NCI-H1694 (cell line): ENCODE data around the gene STARD10.
"Not testable (repeated sequence)": the region's sequence is repeated elsewhere in the genome, so short reads cannot be mapped to it uniquely, and the experiment has no call there.

Source experiments
- DNase-seq: peaks from one replicate; lab custom pipeline; 2025; lab: John Stamatoyannopoulos, UW

STARD10 gene

DNA sequence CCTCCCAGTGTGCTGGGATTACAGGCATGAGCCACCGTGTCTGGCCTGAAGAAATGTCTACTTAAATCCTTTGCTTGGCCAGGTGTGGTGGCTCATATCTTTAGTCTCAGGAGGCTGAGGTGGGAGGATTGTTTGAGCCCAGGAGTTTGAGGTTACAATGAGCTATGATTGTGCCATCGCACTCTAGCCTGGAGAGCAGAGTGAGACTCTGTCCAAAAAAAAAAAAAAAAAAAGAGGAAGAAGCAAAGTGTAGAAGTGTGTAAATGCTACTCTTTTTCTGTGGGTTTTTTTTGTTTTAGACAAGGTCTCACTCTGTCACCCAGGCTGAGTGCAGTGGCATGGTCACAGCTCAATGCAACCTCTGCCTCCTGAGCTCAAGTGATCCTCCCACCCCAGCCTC lies 13.9 kb upstream of the STARD10 start:
- DNase-seq: no peak

DNA sequence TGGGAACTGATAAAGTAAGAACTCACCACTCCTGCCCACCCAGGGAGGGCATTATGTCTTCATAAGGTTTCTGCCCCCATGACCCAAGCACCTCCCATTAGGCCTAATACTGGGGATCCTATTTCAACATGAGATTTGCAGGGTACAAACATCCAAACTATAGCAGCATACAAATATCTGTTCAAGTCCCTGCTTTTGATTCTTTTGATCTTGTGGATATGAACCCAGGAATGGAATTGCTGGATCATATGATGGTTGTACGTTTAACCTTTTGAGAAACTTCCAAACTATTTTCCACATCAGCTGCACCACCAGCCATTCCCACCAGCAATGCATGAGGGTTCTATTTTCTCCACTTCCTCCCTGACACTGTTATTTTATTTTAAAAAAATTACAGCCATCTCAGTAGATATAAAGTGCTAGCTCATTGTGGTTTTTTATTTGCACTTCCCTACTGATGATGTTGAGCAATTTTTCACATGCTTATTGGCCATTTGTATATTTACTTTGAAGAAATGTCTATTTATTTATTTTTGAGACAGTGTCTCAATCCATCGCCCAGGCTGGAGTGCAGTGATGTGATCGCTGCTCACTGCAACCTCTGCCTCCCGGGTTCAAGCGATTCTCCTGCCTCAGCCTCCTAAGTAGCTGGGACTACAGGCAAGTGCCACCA lies 13.3 kb upstream of the STARD10 start:
- DNase-seq: no peak

GRCh38 chr11:72806378-72806777 lies 12.5 kb upstream of the STARD10 start:
- DNase-seq: not testable (repeated sequence)

GRCh38 chr11:72805216-72805615 lies 11.4 kb upstream of the STARD10 start:
- DNase-seq: no peak

DNA sequence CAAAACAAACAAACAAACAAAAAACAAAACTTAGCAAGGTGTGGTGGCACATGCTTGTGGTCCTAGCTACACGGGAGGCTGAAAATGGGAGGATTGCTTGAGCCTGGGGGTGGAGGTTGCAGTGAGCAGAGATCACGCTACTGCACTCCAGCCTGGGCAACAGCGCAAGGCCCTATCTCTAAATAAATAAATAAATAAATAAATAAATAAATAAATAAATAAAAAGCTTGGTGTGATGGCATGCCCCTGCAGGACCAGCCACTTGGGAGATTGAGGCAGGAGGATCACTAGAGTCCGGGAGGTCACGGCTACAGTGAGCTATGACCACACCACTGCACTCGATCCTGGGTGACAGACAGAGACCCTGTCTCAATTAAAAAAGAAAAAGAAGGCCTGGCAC lies 9.0 kb upstream of the STARD10 start:
- no peak for DNase-seq

- DNase-seq: no peak
Observed at GRCh38 chr11:72799441-72799840, 5.6 kb upstream of the STARD10 start.

- no peak for DNase-seq
Observed at GRCh38 chr11:72798361-72798760, 4.5 kb upstream of the STARD10 start.

DNA sequence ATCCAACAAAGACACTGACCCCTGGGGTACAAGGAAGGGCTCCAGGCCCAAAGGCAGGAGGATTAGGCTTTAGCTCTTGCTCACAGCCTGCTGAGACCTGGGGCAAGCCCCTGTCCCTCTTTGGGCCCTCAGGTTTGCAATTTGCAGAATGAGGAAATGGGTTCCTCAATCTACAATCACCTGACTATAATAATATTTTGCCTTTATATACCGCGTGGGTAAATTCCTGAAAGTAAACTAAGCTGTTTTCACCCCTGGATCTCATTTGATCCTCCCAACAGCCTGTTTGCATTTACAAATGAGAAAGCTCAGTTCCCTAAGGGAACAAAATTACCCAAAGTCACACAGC lies 797 bp downstream of the STARD10 start:
- no peak for DNase-seq

DNA sequence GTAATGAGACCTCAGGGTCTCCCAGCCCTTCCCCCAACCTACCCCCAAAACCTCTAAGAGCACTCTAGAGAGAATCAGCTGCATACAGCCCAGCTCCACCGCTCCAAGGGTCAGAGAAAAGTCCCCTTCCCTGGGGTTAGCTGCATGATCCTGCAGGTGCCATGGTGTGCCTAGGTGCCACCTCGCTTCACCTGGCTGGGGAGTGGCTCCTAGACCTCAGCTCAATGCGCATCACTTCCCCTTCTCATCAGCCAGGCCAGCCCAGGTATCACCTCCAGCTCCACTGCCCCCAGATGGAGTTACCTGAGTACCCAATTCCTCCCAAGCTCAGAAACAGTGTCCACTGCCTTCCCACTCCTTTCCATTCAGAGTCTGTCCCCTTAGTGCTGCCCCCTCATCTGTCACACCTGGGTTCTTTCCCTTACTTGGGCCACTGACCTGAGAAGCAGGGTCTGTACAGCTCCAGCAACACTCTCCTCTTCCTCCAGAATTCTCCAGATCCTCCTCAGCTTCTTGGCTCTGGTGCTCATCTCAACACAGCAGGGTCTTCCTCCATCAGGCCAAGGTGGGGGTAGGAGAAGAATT lies 1.3 kb downstream of the STARD10 start:
- no peak for DNase-seq

DNA sequence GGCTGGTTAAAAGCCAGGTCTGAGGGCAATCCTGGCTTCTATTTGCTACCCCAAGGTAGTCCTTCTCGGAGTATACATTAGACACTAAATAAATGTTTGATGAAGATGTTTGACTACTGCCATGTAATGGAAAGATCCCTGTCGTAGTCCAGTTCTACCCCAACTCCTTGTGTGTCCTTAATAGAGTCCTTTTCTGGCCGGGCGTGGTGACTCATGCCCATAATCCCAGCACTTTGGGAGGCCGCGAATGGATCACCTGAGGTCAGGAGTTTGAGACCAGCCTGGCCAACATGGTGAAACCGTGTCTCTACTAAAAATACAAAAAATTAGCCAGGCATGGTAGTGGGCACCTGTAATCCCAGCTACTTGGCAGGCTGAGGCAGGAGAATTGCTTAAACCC lies 2.6 kb downstream of the STARD10 start:
- not testable (repeated sequence) for DNase-seq

DNA sequence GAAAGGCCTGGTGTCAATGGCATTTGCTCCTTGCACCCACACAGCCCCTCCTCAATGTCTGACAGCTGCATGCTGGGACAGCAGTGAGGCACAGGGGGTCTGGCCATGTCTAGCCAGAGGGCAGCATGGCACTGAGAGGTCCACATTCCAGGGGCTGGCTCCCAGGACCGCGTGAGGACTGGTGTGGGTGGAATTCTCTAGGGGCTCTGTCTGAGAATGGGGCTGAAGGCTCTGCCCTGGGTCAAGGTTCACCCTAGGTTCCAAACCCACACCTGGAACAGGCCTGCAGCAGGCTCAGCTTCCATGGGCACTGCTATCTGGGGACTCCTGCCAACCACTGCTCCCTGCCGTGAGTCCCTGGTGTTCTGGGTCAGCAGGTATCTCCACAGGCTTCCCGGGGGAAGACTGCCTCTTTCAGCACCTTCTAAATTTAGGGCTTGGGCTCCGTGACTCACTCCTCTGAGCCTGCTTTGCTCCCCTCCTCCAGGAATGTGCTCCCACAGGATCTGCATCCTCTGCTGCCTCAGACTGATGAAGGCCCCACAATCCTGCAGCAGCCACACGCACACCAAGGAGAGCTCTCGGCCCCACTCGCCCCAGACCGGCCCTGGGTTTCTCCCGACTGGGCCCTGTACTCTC lies 4.2 kb downstream of the STARD10 start:
- DNase-seq: no peak

- no peak for DNase-seq
Observed at GRCh38 chr11:72788241-72788640, 5.6 kb downstream of the STARD10 start.

- DNase-seq: no peak
Observed at GRCh38 chr11:72787216-72788104, 6.4 kb downstream of the STARD10 start.

- no peak for DNase-seq
Observed at GRCh38 chr11:72786305-72787215, 7.3 kb downstream of the STARD10 start.

- DNase-seq: no peak
Observed at GRCh38 chr11:72784662-72785061, 9.2 kb downstream of the STARD10 start.

DNA sequence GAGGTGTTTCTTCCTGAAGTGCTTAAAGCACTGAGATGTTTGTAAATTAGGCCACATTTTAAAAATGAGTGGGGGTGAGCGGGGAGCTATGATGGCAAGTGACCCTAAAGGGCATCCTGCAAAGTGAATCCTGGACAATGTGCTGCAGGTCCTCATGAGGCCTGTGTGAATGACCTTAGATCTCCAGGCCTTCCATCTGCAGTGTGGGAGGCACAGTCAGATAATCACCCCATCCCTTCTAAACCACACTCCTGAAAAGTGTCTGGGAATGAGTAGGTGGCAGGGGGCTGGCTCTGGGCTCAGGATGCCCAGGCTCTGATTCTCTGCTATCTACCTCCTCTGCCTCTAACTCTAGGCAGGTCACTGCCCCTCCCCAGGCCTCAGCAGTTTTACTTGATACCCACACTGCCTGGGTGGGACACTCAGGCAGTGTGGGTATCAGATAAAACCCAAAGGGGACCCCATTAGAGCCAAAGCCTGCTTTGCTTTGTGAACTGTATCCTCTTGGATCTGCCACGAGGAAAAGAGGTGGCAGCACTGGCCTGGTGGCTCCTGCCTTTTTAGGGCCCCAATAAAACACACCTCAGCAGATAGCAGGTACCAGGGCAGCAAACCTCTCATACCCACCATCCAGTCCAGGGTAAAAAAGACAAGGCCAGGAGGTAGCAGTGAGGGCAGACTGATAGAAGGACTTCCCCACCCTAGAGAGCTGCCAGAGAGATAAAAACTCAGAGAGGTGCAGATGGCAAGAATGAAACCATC lies 10.5 kb downstream of the STARD10 start:
- DNase-seq: no peak

DNA sequence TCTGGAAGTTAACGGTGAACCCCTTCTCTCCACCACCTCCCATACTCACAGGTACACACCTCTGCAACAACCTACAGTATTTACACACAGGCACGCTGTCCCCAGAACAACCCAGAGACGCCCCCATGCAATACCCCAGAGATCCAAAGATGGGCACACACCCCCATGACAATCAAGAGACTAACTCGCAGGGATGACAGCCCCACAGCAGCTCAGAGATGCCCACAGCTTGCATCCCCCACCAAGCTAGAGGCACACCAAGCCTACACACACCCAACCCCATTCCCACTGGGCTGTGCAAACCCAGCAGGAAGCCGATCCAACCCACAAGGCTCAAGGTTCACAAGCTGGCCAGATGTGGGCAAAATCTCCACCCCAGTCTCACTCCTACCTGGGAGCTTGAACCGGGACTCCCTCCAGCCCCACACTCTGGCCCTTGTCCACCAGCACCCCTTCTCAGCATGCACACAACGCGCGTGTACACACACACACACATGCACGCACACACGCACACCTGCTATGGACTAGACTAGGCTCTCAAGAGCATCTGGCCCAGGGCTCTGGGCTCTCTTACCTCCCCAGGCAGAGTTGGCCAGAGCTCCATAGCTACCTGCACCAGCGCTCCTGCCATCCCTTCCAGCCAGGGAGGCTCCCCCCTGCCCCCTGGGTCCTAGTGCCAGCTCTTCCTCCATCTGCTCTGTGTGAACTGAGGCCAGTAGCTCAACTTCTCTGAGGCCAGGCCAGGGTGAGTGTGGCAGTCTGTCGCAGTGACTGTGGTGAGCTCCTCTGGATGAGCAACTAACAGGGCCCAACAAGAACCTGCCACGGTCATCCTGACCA lies 11.5 kb downstream of the STARD10 start:
- DNase-seq: no peak

DNA sequence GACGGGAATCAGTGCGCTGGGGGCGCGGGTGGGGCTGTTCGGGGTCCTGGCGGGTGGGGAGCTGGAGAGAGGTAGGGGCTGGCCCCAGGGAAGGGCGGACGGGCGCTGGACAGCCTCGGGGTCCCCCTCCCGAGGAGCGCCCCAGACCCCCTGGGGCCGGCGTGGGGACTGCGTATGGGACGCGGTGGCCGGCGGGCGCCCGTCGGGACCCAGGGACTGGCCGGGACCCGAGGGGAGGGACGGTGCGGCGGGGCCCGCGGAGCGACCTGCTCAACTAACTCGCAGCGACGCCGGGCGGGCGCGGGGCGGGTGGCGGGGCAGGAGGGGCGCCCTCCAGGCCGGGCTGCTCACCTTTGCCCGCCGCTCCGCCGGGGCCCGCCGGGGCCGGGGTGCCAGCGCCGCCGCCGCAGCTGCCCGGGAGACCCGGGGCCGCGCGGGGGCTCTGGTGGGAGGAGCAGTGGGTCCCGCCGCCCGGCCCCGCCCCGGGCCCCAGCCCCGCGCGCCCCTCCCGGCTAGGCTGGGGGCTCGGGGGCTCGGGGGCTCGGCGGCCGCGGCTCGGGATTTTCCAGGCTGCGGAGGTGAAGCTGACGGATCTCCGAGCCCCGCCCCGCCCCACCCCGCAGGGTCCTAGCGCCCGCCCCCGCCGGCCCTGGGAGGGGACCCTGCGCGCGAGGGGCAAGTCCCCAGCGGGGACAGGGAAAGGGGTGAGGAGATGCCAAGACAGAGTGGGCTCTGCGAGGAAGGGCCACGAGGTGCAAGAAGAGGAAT lies 12.3 kb downstream of the STARD10 start:
- no peak for DNase-seq

DNA sequence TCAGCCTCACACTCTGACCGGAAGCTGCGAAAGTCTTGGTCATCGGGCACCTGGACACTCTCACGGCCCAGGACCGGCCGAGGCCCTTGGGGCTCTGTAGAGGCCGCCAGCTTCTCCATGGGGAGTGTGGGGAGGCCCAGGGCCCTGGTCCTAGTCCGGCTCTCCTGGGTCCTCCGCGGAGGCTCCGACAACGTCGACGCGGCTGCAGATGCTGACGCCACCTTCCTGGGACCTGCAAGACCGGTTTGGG lies 12.9 kb downstream of the STARD10 start:
- DNase-seq: no peak
